Effector CD8-positive, alpha-beta T cell (primary cell): Measurements from ENCODE around the gene SNX19.

Experiments used
- DNase-seq: peaks from one replicate; lab custom pipeline; 2025; lab: John Stamatoyannopoulos, UW

The SNX19 gene

GRCh38 chr11:130907229-130907628, 9.1 kb downstream of the SNX19 start:
- DNase-seq, result no peak

- DNase-seq, result no peak
These were observed 9.7 kb downstream of the SNX19 start for GRCh38 chr11:130906616-130907015.

GRCh38 chr11:130905512-130905911, 10.8 kb downstream of the SNX19 start:
- no peak for DNase-seq

- no peak for DNase-seq
These were observed 11.9 kb downstream of the SNX19 start for GRCh38 chr11:130904380-130904779.

- no peak for DNase-seq
These were observed 13.9 kb downstream of the SNX19 start for GRCh38 chr11:130902380-130902779.

GRCh38 chr11:130899106-130899505, 17.2 kb downstream of the SNX19 start:
- DNase-seq, result no peak

GRCh38 chr11:130897262-130898182, 18.8 kb downstream of the SNX19 start:
- DNase-seq, result no peak

- peak; percentile 46 for DNase-seq
These were observed 21.8 kb downstream of the SNX19 start for GRCh38 chr11:130894322-130895025.

- no peak for DNase-seq
These were observed 23.4 kb downstream of the SNX19 start for GRCh38 chr11:130892861-130893260.

GRCh38 chr11:130891326-130891725, 25.0 kb downstream of the SNX19 start:
- no peak for DNase-seq

- no peak for DNase-seq
These were observed 26.1 kb downstream of the SNX19 start for GRCh38 chr11:130890039-130890745.

- no peak for DNase-seq
These were observed 27.5 kb downstream of the SNX19 start for GRCh38 chr11:130888790-130889189.

GRCh38 chr11:130886704-130887103, 29.6 kb downstream of the SNX19 start:
- no peak for DNase-seq

GRCh38 chr11:130882138-130882551, 34.1 kb downstream of the SNX19 start:
- DNase-seq, result no peak

- DNase-seq, result no peak
These were observed 34.7 kb downstream of the SNX19 start for GRCh38 chr11:130881475-130882137.

GRCh38 chr11:130879836-130880235, 36.4 kb downstream of the SNX19 start:
- no peak for DNase-seq

- no peak for DNase-seq
These were observed 39.1 kb downstream of the SNX19 start for GRCh38 chr11:130876931-130877915.

- no peak for DNase-seq
These were observed 40.2 kb downstream of the SNX19 start for GRCh38 chr11:130876100-130876499.

- no peak for DNase-seq
These were observed 41.2 kb downstream of the SNX19 start for GRCh38 chr11:130874955-130875531.

GRCh38 chr11:130874396-130874795, 41.9 kb downstream of the SNX19 start:
- DNase-seq, result no peak
